NCI-H526 treated with DMSO at 0.1 percent for 48 hours (cell line): ENCODE data around the gene SLAMF6.
"Not testable (repeated sequence)": the region's sequence is repeated elsewhere in the genome, so short reads cannot be mapped to it uniquely, and the experiment has no call there.

Source experiments
- DNase-seq: peaks from one replicate; lab custom pipeline; 2025; lab: John Stamatoyannopoulos, UW

SLAMF6 gene

GRCh38 chr1:160522622-160523345 lies at the start of gene SLAMF6:
Gene SLAMF6, minus strand, starts transcription at chr1:160523255. Its CDS starts 63 bp downstream, at chr1:160523192.
- DNase-seq, result no peak

DNA sequence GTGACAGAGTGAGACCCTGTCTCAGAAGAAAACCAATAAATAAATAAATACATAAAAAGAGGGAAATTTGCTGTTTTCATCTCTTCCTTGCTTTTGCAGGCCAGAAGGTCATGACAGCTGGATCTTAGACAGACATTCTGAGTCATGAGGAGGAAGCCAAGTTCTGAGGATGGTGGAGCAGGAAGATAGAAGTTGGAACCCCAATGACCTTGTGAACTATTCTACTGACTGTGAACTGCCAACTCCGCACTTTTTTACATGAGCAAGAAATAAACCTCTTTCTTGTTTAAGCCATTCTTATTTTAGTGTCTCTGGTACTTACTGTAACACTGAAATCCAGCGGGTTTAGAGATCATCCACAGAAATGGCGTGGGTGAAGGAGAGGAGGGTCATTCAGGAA lies 47.8 kb upstream of the SLAMF6 start:
- DNase-seq, result no peak

- no peak for DNase-seq
Observed at GRCh38 chr1:160569806-160570205, 46.8 kb upstream of the SLAMF6 start.

DNA sequence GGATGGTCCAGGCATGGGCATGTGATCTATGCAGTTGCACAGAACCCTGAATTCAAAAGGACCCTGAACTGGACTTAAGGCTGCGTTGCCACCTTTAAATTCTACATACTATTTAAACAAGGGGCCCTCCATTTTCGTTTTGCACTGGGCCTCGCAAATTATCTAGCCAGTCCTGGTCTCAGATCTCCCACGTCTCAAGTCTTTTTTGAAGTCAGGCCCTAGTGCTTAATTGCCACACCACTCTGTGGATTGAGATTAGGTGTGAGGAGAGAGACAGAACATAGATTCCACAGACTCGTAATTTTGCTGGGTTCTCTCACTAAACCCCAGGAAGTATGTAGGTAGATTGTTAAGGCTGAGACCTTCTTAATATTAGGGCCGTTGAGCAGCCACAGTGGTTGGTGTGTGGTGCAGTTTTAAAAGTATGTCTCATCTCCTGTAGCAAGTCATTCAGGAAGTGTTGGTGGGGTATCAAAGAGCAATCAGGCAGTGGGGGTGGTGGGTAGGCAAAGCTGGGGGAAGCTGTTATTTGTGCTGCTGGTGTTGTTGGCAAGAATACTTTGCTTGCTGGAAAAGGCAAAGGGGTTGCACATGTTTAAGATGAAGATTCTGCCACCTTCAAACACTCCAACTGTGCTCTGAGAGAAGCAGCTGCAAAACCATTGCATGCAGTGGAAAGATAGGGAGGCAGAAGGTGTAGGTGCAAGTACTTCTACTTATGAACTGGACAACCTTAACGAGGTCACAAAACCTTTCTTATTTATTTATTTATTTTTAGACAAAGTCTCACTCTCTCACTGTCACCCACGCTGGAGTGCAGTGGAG lies 45.0 kb upstream of the SLAMF6 start:
- DNase-seq, result no peak

DNA sequence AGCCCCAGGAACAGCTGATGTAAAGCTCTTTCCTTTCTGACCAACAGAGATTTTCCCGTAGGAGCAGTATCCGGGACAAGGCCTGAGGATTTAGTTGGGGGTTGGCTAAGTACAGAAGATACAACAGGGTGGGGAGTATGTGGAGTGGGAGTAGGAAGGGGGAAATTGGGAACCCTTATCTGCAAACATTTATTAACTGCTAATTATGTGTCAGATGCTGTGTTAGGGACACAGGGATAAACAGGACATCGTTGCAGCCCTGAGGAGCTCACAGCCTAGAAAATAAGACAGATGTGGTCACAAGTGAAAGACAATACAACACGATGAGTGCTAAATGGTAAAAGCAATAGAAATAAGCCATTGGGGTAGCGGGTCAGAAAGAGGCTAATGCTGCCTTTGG lies 44.3 kb upstream of the SLAMF6 start:
- no peak for DNase-seq

GRCh38 chr1:160565564-160565963 lies 42.5 kb upstream of the SLAMF6 start:
- no peak for DNase-seq

DNA sequence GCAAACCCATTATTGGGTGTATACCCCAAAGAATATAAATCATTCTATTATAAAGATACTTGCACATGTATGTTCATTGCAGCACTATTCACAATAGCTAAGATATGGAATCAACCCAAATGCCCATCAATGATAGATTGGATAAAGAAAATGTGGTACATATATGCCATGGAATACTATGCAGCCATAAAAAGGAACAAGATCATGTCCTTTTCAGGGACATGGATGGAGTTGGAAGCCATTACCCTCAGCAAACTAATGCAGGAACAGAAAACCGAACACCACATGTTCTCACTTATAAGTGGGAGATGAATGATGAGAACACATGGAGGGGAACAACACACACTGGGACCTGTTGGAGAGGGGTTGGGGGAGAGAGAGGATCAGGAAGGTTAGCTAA lies 40.2 kb upstream of the SLAMF6 start:
- DNase-seq, result not testable (repeated sequence)

GRCh38 chr1:160562745-160563144 lies 39.7 kb upstream of the SLAMF6 start:
- not testable (repeated sequence) for DNase-seq

DNA sequence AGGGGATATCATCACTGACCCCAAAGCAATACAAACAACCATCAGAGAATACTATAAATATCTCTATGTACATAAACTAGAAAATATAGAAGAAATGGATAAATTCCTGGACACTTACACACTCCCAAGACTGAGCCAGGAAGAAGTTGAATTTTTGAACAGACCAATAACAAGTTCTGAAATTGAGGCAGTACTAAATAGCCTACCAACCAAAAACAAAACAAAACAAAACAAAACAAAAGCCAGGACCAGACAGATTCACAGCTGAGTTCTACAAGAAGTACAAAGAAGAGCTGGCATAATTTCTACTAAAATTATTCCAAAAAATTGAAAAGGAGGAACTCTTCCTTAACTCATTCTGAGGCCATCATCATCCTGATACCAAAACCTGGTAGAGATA lies 37.8 kb upstream of the SLAMF6 start:
- DNase-seq, result no peak

- DNase-seq, result no peak
Observed at GRCh38 chr1:160560045-160560705, 37.1 kb upstream of the SLAMF6 start.

DNA sequence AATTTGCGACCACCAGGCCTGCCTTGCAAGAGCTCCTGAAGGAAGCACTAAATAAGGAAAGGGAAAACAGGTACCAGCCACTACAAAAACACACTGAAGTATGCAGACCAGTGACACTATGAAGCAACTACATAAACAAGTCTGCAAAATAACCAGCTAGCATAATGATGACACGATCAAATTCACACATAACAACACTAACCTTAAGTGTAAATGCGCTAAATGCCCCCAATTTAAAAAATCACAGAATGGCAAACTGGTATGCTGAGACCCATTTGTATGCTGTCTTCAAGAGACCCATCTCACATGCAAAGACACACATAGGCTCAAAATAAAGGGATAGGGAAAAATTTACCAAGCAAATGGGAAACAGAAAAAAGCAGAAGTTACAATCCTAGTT lies 36.4 kb upstream of the SLAMF6 start:
- DNase-seq, result not testable (repeated sequence)

- no peak for DNase-seq
Observed at GRCh38 chr1:160558660-160559380, 35.8 kb upstream of the SLAMF6 start.

DNA sequence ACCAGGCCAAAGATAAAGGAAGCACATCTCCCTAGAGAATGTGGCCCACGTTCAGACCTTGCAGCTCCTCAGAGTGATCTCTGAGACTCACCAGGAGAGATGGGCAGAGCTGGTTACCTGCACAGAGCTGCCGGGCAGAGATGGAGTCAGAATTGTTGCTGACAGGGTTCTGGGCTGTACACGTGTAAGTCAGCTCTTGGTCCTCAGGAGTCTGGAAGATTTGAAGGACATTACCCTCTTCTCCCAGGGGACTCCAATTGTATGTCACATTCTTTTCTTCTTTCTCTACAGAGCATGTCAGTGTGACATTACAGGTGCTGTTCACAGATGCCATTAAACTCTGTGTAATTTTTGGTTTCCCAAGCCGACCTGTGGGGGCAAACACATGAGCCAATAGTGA lies 30.7 kb upstream of the SLAMF6 start:
- no peak for DNase-seq

DNA sequence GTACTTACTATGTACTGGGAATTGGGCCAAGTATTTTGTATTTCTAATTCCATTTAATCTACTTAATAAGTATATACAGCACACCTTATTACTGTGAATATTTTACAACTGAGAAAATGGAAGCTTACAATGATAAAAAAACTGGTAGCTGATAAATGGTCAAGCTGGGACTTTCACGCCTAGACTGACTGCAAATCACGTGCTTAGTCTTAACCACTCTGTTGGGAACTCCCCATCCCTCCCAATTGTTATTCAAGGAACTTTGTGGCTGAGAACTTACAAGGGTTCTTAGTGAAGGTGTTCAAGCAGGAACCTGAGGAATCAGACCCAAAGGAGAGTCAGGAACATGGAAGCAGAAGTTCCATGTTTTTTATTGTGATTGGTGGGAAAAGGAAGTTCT lies 29.4 kb upstream of the SLAMF6 start:
- DNase-seq, result no peak

DNA sequence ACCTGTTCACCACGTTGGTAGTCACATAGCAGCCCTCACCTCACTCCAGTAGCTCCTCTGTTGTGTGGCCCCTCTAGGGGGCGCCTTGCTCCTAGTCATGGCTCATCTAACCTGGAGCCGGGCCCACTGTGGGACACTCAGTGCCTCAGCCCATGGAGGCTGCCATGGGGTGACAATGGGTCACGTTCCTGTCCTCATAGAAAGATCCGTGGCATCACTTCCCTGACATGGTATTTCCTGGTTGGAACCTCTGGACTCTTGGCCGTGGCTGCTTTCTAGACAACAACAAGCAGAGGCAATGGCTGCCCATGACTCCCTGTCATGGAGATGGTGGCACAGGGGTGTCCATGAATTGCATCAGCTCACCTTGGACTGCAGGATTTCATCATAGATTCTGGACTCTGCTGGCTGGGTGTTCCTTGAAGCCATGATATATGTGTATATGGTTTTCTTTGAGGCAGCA lies 27.5 kb upstream of the SLAMF6 start:
- no peak for DNase-seq

GRCh38 chr1:160549665-160550006 lies 26.6 kb upstream of the SLAMF6 start:
- DNase-seq, result no peak

- no peak for DNase-seq
Observed at GRCh38 chr1:160548960-160549664, 26.1 kb upstream of the SLAMF6 start.

- no peak for DNase-seq
Observed at GRCh38 chr1:160548183-160548582, 25.1 kb upstream of the SLAMF6 start.

DNA sequence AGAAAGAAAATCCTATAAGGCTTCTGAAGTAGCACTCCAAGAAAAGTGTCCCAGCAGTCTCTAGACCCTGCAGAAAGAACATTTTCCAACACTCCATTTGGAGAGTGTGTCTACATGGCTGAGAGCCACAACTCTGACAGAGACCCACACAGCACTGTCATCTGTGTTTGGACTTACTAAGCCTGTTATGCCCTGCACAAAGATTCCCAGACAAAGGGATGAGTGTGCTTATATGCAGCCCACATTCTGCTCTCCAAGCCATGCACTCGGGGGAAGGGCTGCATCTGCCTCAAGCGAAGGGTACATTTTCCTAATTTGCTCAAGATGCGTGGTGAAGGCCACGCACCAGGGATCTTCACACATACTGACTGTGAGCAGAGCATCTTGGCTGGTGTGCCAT lies 24.4 kb upstream of the SLAMF6 start:
- DNase-seq, result no peak

GRCh38 chr1:160546942-160547341 lies 23.9 kb upstream of the SLAMF6 start:
- no peak for DNase-seq

- DNase-seq, result peak; percentile 23
Observed at GRCh38 chr1:160544647-160545046, 21.6 kb upstream of the SLAMF6 start.
